Stimulated activated CD4-positive, alpha-beta T cell treated with anti-CD3 and anti-CD28 coated beads, TNF-alpha, amount 100 ng/mL, for 48 hours (primary cell): ENCODE measurements around the gene TMEM150A.
"Not testable (repeated sequence)": the region's sequence is repeated elsewhere in the genome, so short reads cannot be mapped to it uniquely, and the experiment has no call there.

ENCODE experiments used
- DNase-seq, 3 donors: peaks; one replicate each; pipeline ENCODE4 v3.0.0-alpha.2; 2020; ENCODE audit warnings: low read depth in 3 of 3

Gene TMEM150A

GRCh38 chr2:85602476-85603234, at the start of gene TMEM150A:
TMEM150A (minus strand) TSS chr2:85602698; CDS start chr2:85601948, 750 bp downstream.
- peak; percentile 74 to 81 (median 75) for DNase-seq

GRCh38 chr2:85652056-85652455, 49.6 kb upstream of the TMEM150A start:
- DNase-seq: no peak

- DNase-seq: no peak
Observed at GRCh38 chr2:85651097-85651496, 48.6 kb upstream of the TMEM150A start.

- DNase-seq: no peak
Observed at GRCh38 chr2:85650456-85650855, 48.0 kb upstream of the TMEM150A start.

- DNase-seq: no peak
Observed at GRCh38 chr2:85649201-85650190, 47.0 kb upstream of the TMEM150A start.

- peak in 1 of 3 donors; percentile 8 for DNase-seq
Observed at GRCh38 chr2:85648619-85649018, 46.1 kb upstream of the TMEM150A start.

GRCh38 chr2:85647823-85648526, 45.5 kb upstream of the TMEM150A start:
- no peak for DNase-seq

- no peak for DNase-seq
Observed at GRCh38 chr2:85646166-85646565, 43.7 kb upstream of the TMEM150A start.

GRCh38 chr2:85644909-85645308, 42.4 kb upstream of the TMEM150A start:
- DNase-seq: no peak

GRCh38 chr2:85642725-85643124, 40.2 kb upstream of the TMEM150A start:
- no peak for DNase-seq

- DNase-seq: no peak
Observed at GRCh38 chr2:85635636-85636035, 33.1 kb upstream of the TMEM150A start.

- no peak for DNase-seq
Observed at GRCh38 chr2:85635011-85635410, 32.5 kb upstream of the TMEM150A start.

- no peak for DNase-seq
Observed at GRCh38 chr2:85631316-85631715, 28.8 kb upstream of the TMEM150A start.

- no peak for DNase-seq
Observed at GRCh38 chr2:85628658-85629057, 26.2 kb upstream of the TMEM150A start.

GRCh38 chr2:85623991-85624390, 21.5 kb upstream of the TMEM150A start:
- DNase-seq: no peak

- DNase-seq: no peak
Observed at GRCh38 chr2:85621338-85621737, 18.8 kb upstream of the TMEM150A start.

GRCh38 chr2:85619617-85620016, 17.1 kb upstream of the TMEM150A start:
- no peak for DNase-seq

- not testable (repeated sequence) for DNase-seq
Observed at GRCh38 chr2:85617723-85618122, 15.2 kb upstream of the TMEM150A start.

GRCh38 chr2:85615413-85615728, 12.9 kb upstream of the TMEM150A start:
- DNase-seq: no peak

GRCh38 chr2:85614757-85615156, 12.3 kb upstream of the TMEM150A start:
- not testable (repeated sequence) for DNase-seq

- no peak for DNase-seq
Observed at GRCh38 chr2:85613717-85614515, 11.4 kb upstream of the TMEM150A start.
